HCT116 (cell line): ENCODE results near the gene NFKBIA. TPM values are rescaled to one million over a fixed set of nuclear protein-coding genes. Genes with fewer than 3 reads are reported as not detected.

Experiments
- ATAC-seq: fragments of 200-7000 bp; cut with Tn5 transposase; 2 replicates; pipeline ENCODE4 v1.9.1; 2020; ENCODE audit warnings: mild to moderate bottlenecking, moderate library complexity
- BruUV-seq: library from RNA; stranded (reverse); fragments of 400-500 nt; replicated peaks from 2 replicates; lab custom pipeline; 2021; lab: Mats Ljungman, UMichigan
- CTCF ChIA-PET: fragments of 300-600 bp; sonication (Branson Sonifier 250); formaldehyde crosslinking; loops from one replicate; lab custom pipeline; 2021; ENCODE audit warnings: antibody characterized with exemption; lab: Charles Lee
- POLR2A ChIA-PET: fragments of 300-600, 350-600 bp; sonication (Branson Sonifier 250); formaldehyde crosslinking; loops from one replicate; lab custom pipeline; 2021; ENCODE audit warnings: antibody characterized with exemption; lab: Charles Lee
- RAD21 ChIA-PET, 2 experiments: fragments of 300-600 bp; sonication (Branson Sonifier 250); formaldehyde crosslinking; loops; one replicate each; lab custom pipeline; 2023; ENCODE audit warnings: low total read pairs in 2 of 2; ENCODE audit not compliant: uncharacterized antibody in 2 of 2, unreplicated experiment in 2 of 2, low non-redundant PET in 1 of 2; lab: Charles Lee
- DNase-seq: peaks from one replicate; pipeline ENCODE4 v3.0.0-alpha.2; 2010; ENCODE audit warnings: low read depth, low spot score
- H2AFZ ChIP-seq: fragments of 200-600 bp; shearing (Covaris generic), sonication (generic); 2 replicates; pipeline ENCODE4 v1.6.1; 2017; ENCODE audit warnings: low read depth, mixed run types, mixed read lengths, antibody characterized with exemption, low read length; ENCODE audit not compliant: poor library complexity, severe bottlenecking
- H3K27ac ChIP-seq: 2 replicates; pipeline ENCODE4 v1.5.1; 2012; ENCODE audit warnings: low read depth, low read length
- H3K27me3 ChIP-seq: fragments of 200-600 bp; sonication (generic); 2 replicates; pipeline ENCODE4 v1.6.1; 2016; ENCODE audit warnings: mixed run types, low read length, mixed read lengths; ENCODE audit not compliant: insufficient read depth
- H3K36me3 ChIP-seq, 2 experiments: fragments of 200-500 bp in 1 of 2; fragments of 200-600 bp in 1 of 2; sonication (Bioruptor generic) in 1 of 2; sonication (generic) in 1 of 2; 2 replicates each; pipeline versions ENCODE4 v1.5.1 to v1.6.1; 2014 to 2016; ENCODE audit warnings: low read length in 2 of 2, inconsistent platforms in 1 of 2, mixed read lengths in 1 of 2, mixed run types in 1 of 2; ENCODE audit not compliant: insufficient read depth in 2 of 2, control insufficient read depth in 1 of 2
- H3K4me1 ChIP-seq, 2 experiments: fragments of 200-600 bp in 1 of 2; sonication (generic) in 1 of 2; 2 replicates each; pipeline versions ENCODE4 v1.5.1 to v1.6.1; 2012 to 2017; ENCODE audit warnings: low read length in 2 of 2, inconsistent platforms in 1 of 2, mild to moderate bottlenecking in 1 of 2, mixed read lengths in 1 of 2, mixed run types in 1 of 2, moderate library complexity in 1 of 2; ENCODE audit not compliant: insufficient read depth in 2 of 2, control insufficient read depth in 1 of 2
- H3K4me2 ChIP-seq: fragments of 200-600 bp; sonication (generic); 2 replicates; pipeline ENCODE4 v1.6.1; 2017; ENCODE audit warnings: mixed run types, low read length, mixed read lengths
- H3K4me3 ChIP-seq, 2 experiments: fragments of 200-600 bp in 1 of 2; sonication (generic) in 1 of 2; replicated peaks in 1 of 2; 2 replicates each; pipeline ENCODE4 v1.5.1; 2011 to 2016; ENCODE audit warnings: low read length in 2 of 2, control low read depth in 1 of 2, low read depth in 1 of 2, mild to moderate bottlenecking in 1 of 2, mixed read lengths in 1 of 2, mixed run types in 1 of 2
- H3K79me2 ChIP-seq: fragments of 200-600 bp; sonication (generic); 2 replicates; pipeline ENCODE4 v1.6.1; 2017; ENCODE audit warnings: mild to moderate bottlenecking, mixed run types, low read length, moderate library complexity, mixed read lengths; ENCODE audit not compliant: insufficient read depth
- H3K9ac ChIP-seq: fragments of 200-600 bp; sonication (generic); 2 replicates; pipeline ENCODE4 v1.6.1; 2016; ENCODE audit warnings: low read length, mixed read lengths
- H3K9me2 ChIP-seq: fragments of 200-600 bp; sonication (generic), shearing (Covaris generic); 2 replicates; pipeline ENCODE4 v1.6.1; 2017; ENCODE audit warnings: mixed run types, mild to moderate bottlenecking, moderate library complexity; ENCODE audit not compliant: insufficient read depth
- H3K9me3 ChIP-seq, 2 experiments: fragments of 200-500 bp in 1 of 2; fragments of 200-600 bp in 1 of 2; sonication (Bioruptor generic) in 1 of 2; sonication (generic) in 1 of 2; 2 replicates each; pipeline ENCODE4 v1.6.1; 2014 to 2017; ENCODE audit warnings: low read length in 2 of 2, mixed read lengths in 2 of 2, inconsistent platforms in 1 of 2, low read depth in 1 of 2, mild to moderate bottlenecking in 1 of 2, mixed run types in 1 of 2, moderate library complexity in 1 of 2; ENCODE audit not compliant: control insufficient read depth in 1 of 2, insufficient read depth in 1 of 2
- H4K20me1 ChIP-seq: fragments of 200-600 bp; sonication (generic), shearing (Covaris generic); 2 replicates; pipeline ENCODE4 v1.6.1; 2017; ENCODE audit warnings: mixed run types, mild to moderate bottlenecking, moderate library complexity; ENCODE audit not compliant: insufficient read depth
- ATF3 ChIP-seq: IDR thresholded peaks from 2 replicates; pipeline ENCODE4 v1.6.1; 2012
- CBX3 ChIP-seq: IDR thresholded peaks from 2 replicates; pipeline ENCODE4 v1.6.1; 2012; ENCODE audit warnings: low read depth
- EZH2phosphoT487 ChIP-seq: fragments of 200-600 bp; IDR thresholded peaks from 2 replicates; pipeline ENCODE4 v1.6.1; 2018; ENCODE audit warnings: antibody characterized with exemption, borderline replicate concordance
- FOSL1 ChIP-seq: IDR thresholded peaks from 2 replicates; pipeline ENCODE4 v1.6.1; 2012; ENCODE audit warnings: low read depth
- POLR2A ChIP-seq: IDR thresholded peaks from 2 replicates; pipeline ENCODE4 v1.7.0; 2011; ENCODE audit warnings: borderline replicate concordance; ENCODE audit not compliant: insufficient read depth, insufficient read length; ENCODE audit errors: extremely low read depth
- POLR2AphosphoS5 ChIP-seq: IDR thresholded peaks from 2 replicates; pipeline ENCODE4 v1.6.1; 2011; ENCODE audit warnings: mild to moderate bottlenecking, low read depth, low read length, moderate library complexity
- REST ChIP-seq: IDR thresholded peaks from 2 replicates; pipeline ENCODE4 v1.6.1; 2012; ENCODE audit warnings: low read depth
- SIN3A ChIP-seq: IDR thresholded peaks from 2 replicates; pipeline ENCODE4 v1.6.1; 2012; ENCODE audit warnings: low read depth
- SP1 ChIP-seq: IDR thresholded peaks from 2 replicates; pipeline ENCODE4 v1.6.1; 2012; ENCODE audit warnings: low read depth
- SRF ChIP-seq: IDR thresholded peaks from 2 replicates; pipeline ENCODE4 v1.6.1; 2012; ENCODE audit warnings: low read depth
- YY1 ChIP-seq: IDR thresholded peaks from 2 replicates; pipeline ENCODE4 v1.6.1; 2011; ENCODE audit warnings: low read length, low read depth, moderate library complexity, mild to moderate bottlenecking; ENCODE audit not compliant: insufficient replicate concordance; ENCODE audit errors: extremely low read depth
- ZFX ChIP-seq: fragments of 450-650 bp; IDR thresholded peaks from 2 replicates; pipeline ENCODE4 v1.6.1; 2017
- ZNF274 ChIP-seq: fragments of 200-500 bp; sonication (Bioruptor generic); IDR thresholded peaks from 2 replicates; pipeline ENCODE4 v1.6.1; 2014; ENCODE audit warnings: mild to moderate bottlenecking, low read depth, low read length, inconsistent platforms
- intact Hi-C: fragments of 100-400 bp; cut with micrococcal nuclease; formaldehyde crosslinking; loops from 2 replicates; pipeline ENCODE4 v1.10.0; 2022
- total RNA-seq: library from RNA; stranded (reverse); gene quantifications from one replicate; pipeline ENCODE4 v1.2.1, GENCODE V29; 2021; ENCODE audit not compliant: unreplicated experiment

NFKBIA gene
- total RNA-seq, 1 experiment from 2014 or later: 42.6 TPM

- Histone ChIP-seq H3K27me3 (no peaks in the 10 kb centered on the region), H3K9me2 (no peaks in the 10 kb centered on the region), H2AFZ (no peak overlapping the region), H3K4me2 (peak overlapping the region; percentile 84), H4K20me1 (no peaks in the 10 kb centered on the region), H3K4me1 (peaks cover 25 to 32% of the 10 kb centered on the region in 2 experiments), H3K36me3 (peaks cover 20 to 31% of the 10 kb centered on the region in 2 experiments), H3K9ac (peak overlapping the region; percentile 99), H3K9me3 (no peaks in the 10 kb centered on the region), H3K27ac (peak overlapping the region; percentile 79; the same call in 1 of the 2 replicates), H3K4me3 (no peak overlapping the region), H3K79me2 (peaks cover 16% of the 10 kb centered on the region)
- ChIA-PET RAD21 (no interaction called here), POLR2A (interaction anchor here (1.1 to 2.2 kb wide), 2 partner anchors 28 to 248 kb away, joined by 4 to 6 read pairs; no protein-coding TSS in a partner anchor), CTCF (no interaction called here)
- TF ChIP-seq SRF (no peak), CBX3 (no peak), EZH2phosphoT487 (no peak), REST (no peak), ZFX (no peak), SIN3A (no peak), POLR2A (no peak), FOSL1 (no peak), POLR2AphosphoS5 (no peak), SP1 (no peak), ZNF274 (no peak), ATF3 (no peak), YY1 (no peak)
- ATAC-seq: no peak
- intact Hi-C loops: loop anchor here (5.0 kb wide), 1 partner anchor 70 kb away; no protein-coding TSS in a partner anchor
- no peak for DNase-seq
- TSS peak; percentile 65 for BruUV-seq
Measured at GRCh38 chr14:35402323-35403113, 2.0 kb downstream of the NFKBIA start.
